Measurements from ENCODE around the gene MED17. TPM values are rescaled to one million over a fixed set of nuclear protein-coding genes. Genes with fewer than 3 reads are reported as not detected.

The MED17 gene
- total RNA-seq, 6 experiments from 2014 or later = 4.8 to 10.1 (median 8.5) TPM

GRCh38 chr11:93737904-93738612, 46.0 kb upstream of the MED17 start:
- no peak for TF ChIP-seq POLR2A (IDR thresholded peaks at IDR 0.05)
- TF ChIP-seq CTCF (IDR thresholded peaks at IDR 0.05) = no peak
- 55% methylated on average over 6 of the region's 6 CpGs for WGBS (ENCODE audit: insufficient coverage, low coverage, low lambda C conversion rate, missing lambda C conversion rate)
- Histone ChIP-seq H3K27me3 (no peaks in the 10 kb centered on the region), H3K27ac (no peak overlapping the region), H3K9me3 (no peaks in the 10 kb centered on the region), H3K4me3 (no peak overlapping the region), H3K36me3 (peaks cover 7 to 61% (median 38%) of the 10 kb centered on the region in 4 donors), H3K4me1 (peaks cover 0 to 27% (median 7%) of the 10 kb centered on the region in 4 donors)
- ATAC-seq (no peak), DNase-seq (no peak)
- intact Hi-C loops (cut with DNase I) = loop anchor here in 1 of 2 donors (10.0 kb wide), 1 partner anchor 47 kb away; the partner anchor contains the start of gene MED17

- TF ChIP-seq CTCF (IDR thresholded peaks at IDR 0.05) (no peak), POLR2A (IDR thresholded peaks at IDR 0.05) (no peak)
- ATAC-seq = no peak
- H3K4me3 ChIP-seq = no peak overlapping the region
- H3K27me3 ChIP-seq = no peaks in the 10 kb centered on the region
- H3K9me3 ChIP-seq = no peaks in the 10 kb centered on the region
- 63% methylated on average over 6 of the region's 6 CpGs for WGBS (ENCODE audit: insufficient coverage, low coverage, low lambda C conversion rate, missing lambda C conversion rate)
- H3K36me3 ChIP-seq = peaks cover 7 to 54% (median 36%) of the 10 kb centered on the region in 4 donors
- no peak overlapping the region for H3K27ac ChIP-seq
- H3K4me1 ChIP-seq = peaks cover 0 to 32% (median 10%) of the 10 kb centered on the region in 4 donors
- intact Hi-C loops (cut with DNase I) = loop anchor here in 1 of 2 donors (10.0 kb wide), 1 partner anchor 46 kb away; the partner anchor contains the start of gene MED17
- DNase-seq = no peak
These were observed 45.4 kb upstream of the MED17 start for GRCh38 chr11:93738647-93739081.

- ATAC-seq (no peak), DNase-seq (no peak)
- Histone ChIP-seq H3K9me3 (no peaks in the 10 kb centered on the region), H3K36me3 (peaks cover 5 to 42% (median 26%) of the 10 kb centered on the region in 4 donors), H3K27ac (peak overlapping the region in 2 of 3 donors; percentile 91 to 97), H3K4me1 (peaks cover 0 to 40% (median 16%) of the 10 kb centered on the region in 4 donors), H3K27me3 (no peaks in the 10 kb centered on the region), H3K4me3 (peak overlapping the region; percentile 78 to 94 (median 79))
- TF ChIP-seq CTCF (IDR thresholded peaks at IDR 0.05) (no peak), POLR2A (IDR thresholded peaks at IDR 0.05) (no peak)
- intact Hi-C loops (cut with DNase I) = no loop called here
- WGBS (ENCODE audit: insufficient coverage, low coverage, low lambda C conversion rate, missing lambda C conversion rate) = 4% methylated on average over 18 of the region's 18 CpGs
These were observed 43.9 kb upstream of the MED17 start for GRCh38 chr11:93740031-93740729.

GRCh38 chr11:93740730-93741093, 43.4 kb upstream of the MED17 start:
- ATAC-seq (peak; percentile 52 to 62 (median 57)), DNase-seq (peak; percentile 64 to 70 (median 65))
- peaks cover 0 to 40% (median 16%) of the 10 kb centered on the region in 4 donors for H3K4me1 ChIP-seq
- peaks cover 0 to 37% (median 22%) of the 10 kb centered on the region in 4 donors for H3K36me3 ChIP-seq
- no peaks in the 10 kb centered on the region for H3K27me3 ChIP-seq
- H3K9me3 ChIP-seq = no peaks in the 10 kb centered on the region
- WGBS (ENCODE audit: insufficient coverage, low coverage, low lambda C conversion rate, missing lambda C conversion rate) = 0% methylated on average over 20 of the region's 20 CpGs
- H3K27ac ChIP-seq = peak overlapping the region; percentile 91 to 97 (median 96)
- H3K4me3 ChIP-seq = peak overlapping the region; percentile 78 to 94 (median 79)
- intact Hi-C loops (cut with DNase I) = no loop called here
- TF ChIP-seq POLR2A (IDR thresholded peaks at IDR 0.05) (no peak), CTCF (IDR thresholded peaks at IDR 0.05) (no peak)

All from right lobe of liver (tissue), 6 donors.